HAP-1 (cell line): Measurements from ENCODE around the gene TPK1.

Source experiments
- DNase-seq, 2 experiments: peaks; one replicate each; pipeline ENCODE4 v3.0.0-alpha.2; 2016 to 2020; ENCODE audit warnings: low spot score in 2 of 2
- H3K27me3 ChIP-seq: fragments of 250-450 bp; sonication (Bioruptor Pico); 2 replicates; pipeline ENCODE4 v1.5.1; 2020; ENCODE audit warnings: low read depth, mild to moderate bottlenecking, moderate library complexity
- H3K36me3 ChIP-seq: fragments of 250-450 bp; sonication (Bioruptor Pico); replicated peaks from 2 replicates; pipeline ENCODE4 v1.5.1; 2020; ENCODE audit warnings: mild to moderate bottlenecking
- H3K4me1 ChIP-seq: fragments of 250-450 bp; sonication (Bioruptor Pico); 2 replicates; pipeline ENCODE4 v1.5.1; 2020; ENCODE audit warnings: mild to moderate bottlenecking
- H3K4me3 ChIP-seq: fragments of 250-450 bp; sonication (Bioruptor Pico); 2 replicates; pipeline ENCODE4 v1.5.1; 2020; ENCODE audit warnings: mild to moderate bottlenecking, moderate library complexity
- H3K9me3 ChIP-seq: fragments of 250-450 bp; sonication (Bioruptor Pico); 2 replicates; pipeline ENCODE4 v1.5.1; 2020; ENCODE audit warnings: mild to moderate bottlenecking, moderate library complexity
- in situ Hi-C: fragments of 300-500 bp; cut with MboI; formaldehyde crosslinking; loops from 3 replicates; pipeline ENCODE4 v1.14.3; 2020; ENCODE audit warnings: low sequenced_read_pairs, inconsistent platforms, mixed read lengths

TPK1 gene

GRCh38 chr7:144528536-144529045 is 307.3 kb downstream of the TPK1 start:
- in situ Hi-C loops = no loop called here
- Histone ChIP-seq H3K4me1 (peaks cover 19% of the 10 kb centered on the region), H3K36me3 (no peaks in the 10 kb centered on the region), H3K9me3 (no peaks in the 10 kb centered on the region), H3K27me3 (no peaks in the 10 kb centered on the region), H3K4me3 (no peak overlapping the region)
- DNase-seq = no peak

- in situ Hi-C loops = no loop called here
- DNase-seq = no peak
- H3K36me3 ChIP-seq = no peaks in the 10 kb centered on the region
- H3K9me3 ChIP-seq = no peaks in the 10 kb centered on the region
- H3K4me1 ChIP-seq = peaks cover 19% of the 10 kb centered on the region
- H3K27me3 ChIP-seq = no peaks in the 10 kb centered on the region
- no peak overlapping the region for H3K4me3 ChIP-seq
These were observed 308.8 kb downstream of the TPK1 start for GRCh38 chr7:144527051-144527471.

DNA sequence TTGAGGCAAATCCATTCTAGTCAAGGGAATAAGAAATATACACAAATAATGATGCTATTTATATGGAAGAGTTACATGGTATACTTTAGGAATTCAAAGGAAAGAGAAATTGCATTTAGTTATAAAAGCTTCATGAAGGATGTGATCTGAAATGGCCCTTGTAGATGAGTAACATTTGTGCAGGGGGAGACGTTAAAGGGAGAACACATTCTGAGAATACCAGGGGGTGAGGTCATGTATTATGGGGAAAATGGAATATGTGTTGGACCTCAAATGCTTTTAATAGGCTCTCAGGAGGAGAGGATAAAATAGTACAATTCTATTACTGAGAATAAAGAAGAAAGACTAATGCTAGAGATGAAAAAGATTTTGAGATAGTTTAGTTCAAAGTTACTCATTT is 309.9 kb downstream of the TPK1 start:
- no peaks in the 10 kb centered on the region for H3K36me3 ChIP-seq
- H3K4me1 ChIP-seq = peaks cover 19% of the 10 kb centered on the region
- no peaks in the 10 kb centered on the region for H3K9me3 ChIP-seq
- no peaks in the 10 kb centered on the region for H3K27me3 ChIP-seq
- in situ Hi-C loops = no loop called here
- DNase-seq = no peak
- no peak overlapping the region for H3K4me3 ChIP-seq

- H3K4me3 ChIP-seq = no peak overlapping the region
- no peak for DNase-seq
- no peaks in the 10 kb centered on the region for H3K36me3 ChIP-seq
- H3K9me3 ChIP-seq = no peaks in the 10 kb centered on the region
- H3K4me1 ChIP-seq = peaks cover 11% of the 10 kb centered on the region
- in situ Hi-C loops = no loop called here
- H3K27me3 ChIP-seq = no peaks in the 10 kb centered on the region
These were observed 311.6 kb downstream of the TPK1 start for GRCh38 chr7:144524271-144524670.

GRCh38 chr7:144523621-144524020 is 312.2 kb downstream of the TPK1 start:
- Histone ChIP-seq H3K9me3 (no peaks in the 10 kb centered on the region), H3K4me1 (peaks cover 7% of the 10 kb centered on the region), H3K27me3 (no peaks in the 10 kb centered on the region), H3K4me3 (no peak overlapping the region), H3K36me3 (no peaks in the 10 kb centered on the region)
- in situ Hi-C loops = no loop called here
- no peak for DNase-seq

DNA sequence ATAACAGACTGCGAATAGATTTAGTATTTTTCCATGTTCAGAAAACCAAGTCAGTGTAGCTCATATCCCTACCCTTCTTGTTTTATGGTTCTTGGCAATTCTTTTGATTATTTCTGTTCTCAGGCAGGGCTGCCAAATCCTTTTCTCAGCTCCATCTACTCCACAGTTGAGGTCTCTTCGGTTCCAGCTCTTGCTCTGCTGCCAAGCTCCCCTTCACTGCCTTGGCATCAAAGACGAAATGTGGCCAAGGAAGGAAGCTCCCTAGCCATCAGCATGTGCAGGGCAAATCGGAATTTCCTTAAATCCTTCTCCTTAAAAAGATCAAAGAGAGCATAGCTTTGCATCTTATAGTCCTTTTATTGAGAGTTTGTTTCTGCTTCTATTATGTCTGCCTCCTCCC is 315.9 kb downstream of the TPK1 start:
- Histone ChIP-seq H3K36me3 (no peaks in the 10 kb centered on the region), H3K27me3 (no peaks in the 10 kb centered on the region), H3K9me3 (no peaks in the 10 kb centered on the region), H3K4me3 (no peak overlapping the region), H3K4me1 (no peaks in the 10 kb centered on the region; the same call in 1 of the 2 replicates)
- in situ Hi-C loops = no loop called here
- DNase-seq = no peak

- H3K4me1 ChIP-seq = no peaks in the 10 kb centered on the region
- no peaks in the 10 kb centered on the region for H3K36me3 ChIP-seq
- no peak overlapping the region for H3K4me3 ChIP-seq
- in situ Hi-C loops = no loop called here
- H3K27me3 ChIP-seq = no peaks in the 10 kb centered on the region
- no peaks in the 10 kb centered on the region for H3K9me3 ChIP-seq
- DNase-seq = no peak
These were observed 317.5 kb downstream of the TPK1 start for GRCh38 chr7:144518360-144518759.

DNA sequence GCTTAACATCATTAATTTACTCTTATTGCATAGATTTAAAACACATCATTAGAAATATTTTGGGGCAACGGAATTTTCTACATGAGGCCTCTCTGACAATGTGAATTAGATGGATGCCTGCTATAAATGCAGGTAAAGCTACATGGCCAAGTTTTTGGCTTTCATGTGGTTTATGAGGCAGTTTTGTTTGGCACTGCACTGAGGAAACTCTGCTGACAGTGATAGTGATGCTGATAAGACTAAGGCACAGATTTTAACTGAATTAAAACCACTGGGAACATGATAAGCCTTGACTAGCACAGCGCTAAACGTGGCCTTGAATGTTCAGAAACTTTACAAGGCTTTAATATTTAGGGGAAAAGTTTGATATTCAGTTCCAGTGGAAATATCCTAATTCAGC is 318.1 kb downstream of the TPK1 start:
- no peak overlapping the region for H3K4me3 ChIP-seq
- H3K36me3 ChIP-seq = no peaks in the 10 kb centered on the region
- in situ Hi-C loops = no loop called here
- H3K9me3 ChIP-seq = no peaks in the 10 kb centered on the region
- H3K27me3 ChIP-seq = no peaks in the 10 kb centered on the region
- no peak for DNase-seq
- no peaks in the 10 kb centered on the region for H3K4me1 ChIP-seq

DNA sequence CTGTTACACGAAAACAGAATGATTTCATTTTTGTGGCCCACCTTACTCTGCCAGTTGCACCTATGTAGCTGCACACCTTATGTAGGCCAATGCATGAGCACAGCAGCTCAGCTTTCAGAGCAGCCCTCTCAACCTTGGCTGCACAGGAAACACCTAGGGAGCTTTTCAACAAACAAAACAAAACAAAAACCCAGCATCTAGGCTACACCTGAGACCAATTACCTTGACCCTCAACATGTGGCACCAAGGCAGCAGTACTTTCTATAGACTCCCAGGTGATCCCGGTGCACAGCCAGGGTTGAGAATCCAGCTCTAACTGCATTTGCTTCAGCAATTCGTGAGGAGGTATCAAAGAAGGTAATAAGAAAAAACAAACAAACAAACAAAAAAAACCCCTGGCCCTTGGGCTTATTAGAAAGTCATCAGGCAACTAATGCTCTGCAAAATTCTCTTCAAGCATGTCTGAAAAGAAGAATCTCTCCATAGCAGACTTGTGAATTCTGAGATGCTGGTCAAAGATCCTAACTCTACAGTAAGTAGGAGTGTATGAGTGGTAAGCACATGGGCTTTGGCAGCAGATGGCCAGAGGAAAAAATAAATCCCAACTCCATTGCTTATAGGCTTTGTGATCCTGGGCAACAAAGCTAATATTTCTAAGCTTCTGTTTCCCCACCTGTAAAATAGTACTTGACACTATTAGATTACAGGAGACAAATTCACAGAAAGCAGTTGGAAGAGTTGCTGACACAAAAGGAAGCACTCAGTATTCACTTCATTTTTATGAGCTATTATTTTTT is 318.9 kb downstream of the TPK1 start:
- in situ Hi-C loops = no loop called here
- Histone ChIP-seq H3K9me3 (no peaks in the 10 kb centered on the region), H3K36me3 (no peaks in the 10 kb centered on the region), H3K4me3 (no peak overlapping the region), H3K4me1 (no peaks in the 10 kb centered on the region), H3K27me3 (no peaks in the 10 kb centered on the region)
- DNase-seq = no peak

DNA sequence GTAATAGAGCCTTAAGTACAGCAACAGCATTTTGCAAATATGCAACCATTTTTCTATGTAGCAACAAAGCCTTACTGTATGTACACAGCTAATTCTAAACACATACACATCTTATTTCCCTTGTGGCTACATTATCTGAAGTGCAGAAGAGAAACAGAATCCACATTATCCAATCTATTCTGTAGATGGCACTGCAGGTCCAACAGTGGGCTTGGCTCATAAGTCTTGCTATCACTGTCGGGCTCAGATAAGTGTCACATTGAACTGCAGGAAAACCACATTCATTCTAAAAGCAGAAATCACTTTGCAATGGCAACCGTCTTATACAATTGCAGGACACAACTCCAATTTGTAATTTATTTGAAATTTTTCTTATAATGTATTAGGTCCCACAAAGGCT is 322.5 kb downstream of the TPK1 start:
- Histone ChIP-seq H3K9me3 (no peaks in the 10 kb centered on the region), H3K4me3 (no peak overlapping the region), H3K36me3 (no peaks in the 10 kb centered on the region), H3K27me3 (no peaks in the 10 kb centered on the region), H3K4me1 (no peaks in the 10 kb centered on the region)
- peak; percentile 46 to 72 for DNase-seq
- in situ Hi-C loops = no loop called here

DNA sequence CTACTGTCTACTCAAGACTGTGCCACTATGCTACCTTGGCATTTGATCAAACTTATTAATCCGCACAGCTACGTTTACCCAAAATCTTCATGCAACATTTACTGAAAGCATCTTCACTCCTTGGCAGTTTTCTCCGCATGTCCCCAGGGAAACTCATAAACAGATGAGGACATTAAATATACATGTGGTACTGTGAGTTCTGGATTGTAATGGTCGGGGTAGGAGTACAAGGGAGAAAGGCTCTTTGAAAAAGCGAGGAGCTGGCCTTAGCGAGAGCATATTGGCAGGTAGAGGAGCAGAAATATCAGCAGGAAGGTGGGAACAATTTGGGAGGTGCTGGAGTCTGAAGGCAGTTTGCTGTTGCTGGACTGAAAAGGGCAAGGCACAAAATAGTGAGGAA is 325.2 kb downstream of the TPK1 start:
- no peaks in the 10 kb centered on the region for H3K4me1 ChIP-seq
- no peaks in the 10 kb centered on the region for H3K27me3 ChIP-seq
- no peaks in the 10 kb centered on the region for H3K36me3 ChIP-seq
- in situ Hi-C loops = no loop called here
- no peak overlapping the region for H3K4me3 ChIP-seq
- H3K9me3 ChIP-seq = no peaks in the 10 kb centered on the region
- no peak for DNase-seq

- in situ Hi-C loops = no loop called here
- no peaks in the 10 kb centered on the region for H3K27me3 ChIP-seq
- no peak for DNase-seq
- no peaks in the 10 kb centered on the region for H3K9me3 ChIP-seq
- H3K36me3 ChIP-seq = no peaks in the 10 kb centered on the region
- H3K4me3 ChIP-seq = no peak overlapping the region
- H3K4me1 ChIP-seq = no peaks in the 10 kb centered on the region
These were observed 327.2 kb downstream of the TPK1 start for GRCh38 chr7:144508702-144509101.

DNA sequence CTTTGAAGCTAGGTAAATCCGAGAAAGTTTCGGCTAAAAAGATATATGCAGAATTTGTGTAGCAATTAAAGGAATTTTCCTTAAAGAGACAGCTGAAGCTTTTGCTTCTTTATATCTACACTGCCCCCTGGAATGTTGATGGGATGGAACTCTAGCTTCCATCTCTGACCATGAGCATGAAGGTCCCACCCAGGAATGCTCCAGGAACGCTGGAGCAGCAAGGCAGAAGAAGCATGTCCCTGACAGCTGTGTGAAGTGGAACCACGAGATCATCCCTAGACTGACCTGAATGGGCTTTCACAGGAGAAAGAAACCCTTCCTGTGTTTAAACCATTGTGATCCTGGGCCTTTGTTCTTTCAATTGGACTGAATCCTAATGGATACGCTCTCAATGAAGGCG is 332.6 kb downstream of the TPK1 start:
- H3K36me3 ChIP-seq = no peaks in the 10 kb centered on the region
- H3K27me3 ChIP-seq = no peaks in the 10 kb centered on the region
- no peak for DNase-seq
- H3K4me3 ChIP-seq = no peak overlapping the region
- no peaks in the 10 kb centered on the region for H3K4me1 ChIP-seq
- no peaks in the 10 kb centered on the region for H3K9me3 ChIP-seq
- in situ Hi-C loops = no loop called here

DNA sequence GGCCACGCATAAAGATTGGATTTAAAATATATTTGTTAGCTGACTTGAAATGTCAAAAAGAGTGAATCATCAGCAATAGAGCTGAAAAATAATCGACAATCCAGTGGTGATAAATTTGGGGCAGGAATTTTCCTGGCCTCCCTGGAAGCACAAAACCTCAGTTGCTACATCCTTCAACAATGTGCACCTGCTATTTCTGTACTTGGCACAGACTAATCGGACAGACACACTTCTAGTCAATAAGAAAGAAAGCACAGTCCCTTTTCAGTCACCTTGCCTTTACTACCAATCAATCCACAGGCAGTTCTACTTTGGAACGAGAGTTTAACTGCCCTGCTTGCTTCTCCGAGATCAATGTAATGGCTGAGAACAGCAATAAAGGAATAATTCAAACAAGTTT is 335.6 kb downstream of the TPK1 start:
- DNase-seq = no peak
- in situ Hi-C loops = no loop called here

DNA sequence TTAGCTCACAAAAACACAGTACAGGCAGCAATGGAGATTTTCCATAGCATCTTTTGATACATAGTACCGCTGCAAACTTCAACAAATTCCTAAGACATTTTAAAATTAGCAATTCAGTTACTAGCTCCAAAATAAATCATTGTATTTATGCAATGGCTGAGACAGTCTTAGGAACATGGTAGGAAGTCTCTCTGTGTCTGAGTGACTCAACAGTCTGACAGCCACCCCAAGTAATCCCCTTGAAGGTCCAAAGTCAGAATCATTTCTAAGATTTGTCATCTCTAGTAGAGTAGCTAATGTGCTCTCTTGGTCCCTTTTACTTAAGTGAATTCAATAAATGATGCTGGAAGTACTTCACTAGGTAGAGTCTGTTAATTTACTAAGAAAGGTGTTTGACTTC is 338.6 kb downstream of the TPK1 start:
- H3K9me3 ChIP-seq = 0 out of 2 replicates have a peak, but pooled peaks cover 4% of the 10 kb centered on the region
- no peak for DNase-seq
- no peaks in the 10 kb centered on the region for H3K36me3 ChIP-seq
- in situ Hi-C loops = no loop called here
- no peaks in the 10 kb centered on the region for H3K27me3 ChIP-seq
- no peaks in the 10 kb centered on the region for H3K4me1 ChIP-seq
- H3K4me3 ChIP-seq = no peak overlapping the region

More for the DNA sequence above, 335.6 kb downstream of the TPK1 start:
- no peak overlapping the region for H3K4me3 ChIP-seq
- H3K9me3 ChIP-seq = no peaks in the 10 kb centered on the region
- no peaks in the 10 kb centered on the region for H3K36me3 ChIP-seq
- H3K4me1 ChIP-seq = no peaks in the 10 kb centered on the region
- no peaks in the 10 kb centered on the region for H3K27me3 ChIP-seq
